Astrocyte (in vitro differentiated cells and primary cell): ENCODE results near the gene CHN1.

Experiments
- EZH2 ChIP-seq: IDR thresholded peaks from 2 replicates; pipeline ENCODE4 v1.6.1; 2012; ENCODE audit warnings: mild to moderate bottlenecking, low read length, inconsistent platforms; ENCODE audit not compliant: insufficient read depth
- TF ChIP-seq, protein P1 (sequence below): IDR thresholded peaks from 2 replicates; pipeline ENCODE4 v1.5.1; 2011; ENCODE audit warnings: low read depth, mild to moderate bottlenecking, inconsistent platforms, low read length, moderate library complexity; ENCODE audit not compliant: insufficient read depth

DNA sequence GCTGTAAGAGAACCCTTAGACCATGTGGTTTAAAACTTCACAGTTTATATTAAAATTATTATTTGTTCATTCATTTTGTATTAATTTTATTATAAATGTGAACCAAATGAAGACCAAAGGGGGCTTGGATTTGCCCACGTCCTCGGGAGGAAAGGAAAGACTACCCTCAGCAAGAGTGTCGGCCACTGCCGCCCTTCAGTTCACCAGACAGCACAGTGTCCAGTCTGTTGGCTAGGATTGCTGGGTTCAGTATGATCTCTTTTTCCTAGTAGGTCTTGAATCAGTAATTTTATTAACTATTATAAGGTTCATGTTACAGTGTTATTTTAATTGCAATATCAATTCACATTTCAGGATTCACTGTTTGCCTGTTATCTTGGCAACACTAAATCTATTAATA lies 162.7 kb downstream of the CHN1 start:
- TF ChIP-seq, protein P1, sequence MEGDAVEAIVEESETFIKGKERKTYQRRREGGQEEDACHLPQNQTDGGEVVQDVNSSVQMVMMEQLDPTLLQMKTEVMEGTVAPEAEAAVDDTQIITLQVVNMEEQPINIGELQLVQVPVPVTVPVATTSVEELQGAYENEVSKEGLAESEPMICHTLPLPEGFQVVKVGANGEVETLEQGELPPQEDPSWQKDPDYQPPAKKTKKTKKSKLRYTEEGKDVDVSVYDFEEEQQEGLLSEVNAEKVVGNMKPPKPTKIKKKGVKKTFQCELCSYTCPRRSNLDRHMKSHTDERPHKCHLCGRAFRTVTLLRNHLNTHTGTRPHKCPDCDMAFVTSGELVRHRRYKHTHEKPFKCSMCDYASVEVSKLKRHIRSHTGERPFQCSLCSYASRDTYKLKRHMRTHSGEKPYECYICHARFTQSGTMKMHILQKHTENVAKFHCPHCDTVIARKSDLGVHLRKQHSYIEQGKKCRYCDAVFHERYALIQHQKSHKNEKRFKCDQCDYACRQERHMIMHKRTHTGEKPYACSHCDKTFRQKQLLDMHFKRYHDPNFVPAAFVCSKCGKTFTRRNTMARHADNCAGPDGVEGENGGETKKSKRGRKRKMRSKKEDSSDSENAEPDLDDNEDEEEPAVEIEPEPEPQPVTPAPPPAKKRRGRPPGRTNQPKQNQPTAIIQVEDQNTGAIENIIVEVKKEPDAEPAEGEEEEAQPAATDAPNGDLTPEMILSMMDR: no peak
- TF ChIP-seq EZH2: no peak
